IPS DF 6.9 (cell line): Measurements from ENCODE around the gene DIP2B.

Experiments
- DNase-seq: peaks from one replicate; pipeline ENCODE4 v3.0.0-alpha.2; 2013; ENCODE audit warnings: low read depth, low spot score
- H3K27ac ChIP-seq: one replicate; pipeline ENCODE4 v1.5.1; 2013; ENCODE audit warnings: low read length, control low read depth
- H3K27me3 ChIP-seq: 2 replicates; pipeline ENCODE4 v1.6.1; 2013; ENCODE audit warnings: mild to moderate bottlenecking, low read length; ENCODE audit not compliant: control insufficient read depth, insufficient read depth
- H3K36me3 ChIP-seq: 2 replicates; pipeline ENCODE4 v1.6.1; 2013; ENCODE audit warnings: low read length; ENCODE audit not compliant: control insufficient read depth, insufficient read depth
- H3K4me1 ChIP-seq: 2 replicates; pipeline ENCODE4 v1.6.1; 2013; ENCODE audit warnings: low read length; ENCODE audit not compliant: control insufficient read depth, insufficient read depth
- H3K4me3 ChIP-seq: 2 replicates; pipeline ENCODE4 v1.5.1; 2013; ENCODE audit warnings: mild to moderate bottlenecking, low read length
- H3K9me3 ChIP-seq: 2 replicates; pipeline ENCODE4 v1.6.1; 2013; ENCODE audit warnings: low read length, inconsistent platforms; ENCODE audit not compliant: control insufficient read depth, insufficient read depth
- WGBS: extraction: QIAGEN DNeasy Blood & Tissue Kit; methylation state at CpG from one replicate; pipeline ENCODE4 v1.1.7; 2013; ENCODE audit warnings: mixed read lengths, missing lambda C conversion rate; ENCODE audit not compliant: insufficient read length, insufficient coverage; 5-methylcytosine and 5-hydroxymethylcytosine counted together

DIP2B gene

DNA sequence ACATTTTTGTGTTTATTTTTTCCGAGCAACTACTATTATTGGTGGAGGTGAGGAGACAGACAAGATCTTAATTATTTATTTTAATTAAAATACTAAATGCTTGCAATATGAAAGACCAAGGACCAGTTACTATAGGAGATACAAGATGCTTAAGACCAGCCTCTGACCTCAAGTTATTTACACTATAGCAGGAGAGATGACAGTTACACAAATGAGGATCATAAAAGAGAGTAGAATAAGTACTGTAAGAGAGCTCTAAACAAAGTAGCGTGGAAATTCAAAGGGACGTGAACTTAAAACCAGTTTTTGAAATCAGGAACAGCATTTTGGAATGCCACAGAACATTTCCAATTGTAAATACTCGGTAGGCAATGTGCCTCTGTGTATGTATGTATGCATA is 131.1 kb downstream of the DIP2B start:
- Histone ChIP-seq H3K9me3 (no peaks in the 10 kb centered on the region), H3K27me3 (no peaks in the 10 kb centered on the region), H3K4me3 (no peak overlapping the region), H3K4me1 (no peaks in the 10 kb centered on the region), H3K36me3 (no peaks in the 10 kb centered on the region), H3K27ac (no peak overlapping the region)
- no peak for DNase-seq
- WGBS = no CpG with 5 or more reads among the region's 4 CpGs

DNA sequence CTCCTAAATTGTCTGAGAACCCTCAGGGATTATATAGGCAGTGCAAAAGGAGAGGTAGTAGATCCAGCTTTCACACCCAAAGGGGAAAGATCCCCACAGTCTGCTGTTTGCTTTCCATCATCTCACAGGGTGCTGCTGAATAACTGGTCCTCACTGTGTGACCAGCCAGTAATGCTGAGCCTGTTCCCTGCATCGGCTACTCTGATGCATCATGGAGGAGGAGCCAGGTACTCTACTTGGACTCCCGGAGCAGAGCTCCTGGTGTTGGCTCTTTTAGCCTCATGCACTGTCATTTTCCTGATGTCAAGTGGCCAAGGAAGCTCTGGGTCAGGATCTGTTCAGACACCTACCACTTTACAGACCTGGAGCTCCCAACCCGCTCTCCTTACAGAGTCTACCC is 131.7 kb downstream of the DIP2B start:
- H3K27me3 ChIP-seq = no peaks in the 10 kb centered on the region
- H3K4me1 ChIP-seq = 0 out of 2 replicates have a peak, but pooled peaks cover under 1% of the 10 kb centered on the region
- no peak for DNase-seq
- H3K9me3 ChIP-seq = no peaks in the 10 kb centered on the region
- WGBS = no CpG with 5 or more reads among the region's 3 CpGs
- no peaks in the 10 kb centered on the region for H3K36me3 ChIP-seq
- no peak overlapping the region for H3K27ac ChIP-seq
- H3K4me3 ChIP-seq = no peak overlapping the region

DNA sequence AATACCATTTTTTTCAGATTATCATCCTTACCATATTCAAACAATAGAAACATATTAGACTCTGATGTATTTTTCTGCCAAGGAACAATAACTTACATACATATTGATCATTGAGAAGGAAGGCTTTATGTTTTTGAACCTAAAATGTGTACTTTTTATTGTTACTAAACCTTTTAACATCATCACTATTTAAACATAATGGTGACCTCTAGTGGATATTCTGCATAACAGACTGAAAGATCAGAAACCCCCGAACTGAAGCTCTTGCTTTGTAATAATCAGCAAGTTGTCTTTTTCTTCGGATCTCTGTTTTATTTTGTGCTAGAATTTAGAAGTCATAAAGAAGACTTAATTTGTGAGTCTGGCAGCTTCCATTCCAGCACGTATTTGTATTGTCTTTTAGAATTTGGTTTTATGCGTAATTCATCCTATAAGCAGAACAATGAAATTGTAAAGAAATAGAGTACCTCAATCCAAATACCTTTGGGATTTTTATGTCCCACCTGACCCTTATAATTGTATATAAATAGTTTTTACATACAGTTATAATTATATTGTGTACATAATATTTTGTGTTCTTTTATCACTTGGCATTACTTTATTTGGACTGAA is 133.2 kb downstream of the DIP2B start:
- Histone ChIP-seq H3K4me3 (no peak overlapping the region), H3K9me3 (no peaks in the 10 kb centered on the region), H3K27me3 (no peaks in the 10 kb centered on the region), H3K4me1 (0 out of 2 replicates have a peak, but pooled peaks cover 1% of the 10 kb centered on the region), H3K36me3 (no peaks in the 10 kb centered on the region), H3K27ac (no peak overlapping the region)
- DNase-seq = no peak
- no CpG with 5 or more reads among the region's 4 CpGs for WGBS

DNA sequence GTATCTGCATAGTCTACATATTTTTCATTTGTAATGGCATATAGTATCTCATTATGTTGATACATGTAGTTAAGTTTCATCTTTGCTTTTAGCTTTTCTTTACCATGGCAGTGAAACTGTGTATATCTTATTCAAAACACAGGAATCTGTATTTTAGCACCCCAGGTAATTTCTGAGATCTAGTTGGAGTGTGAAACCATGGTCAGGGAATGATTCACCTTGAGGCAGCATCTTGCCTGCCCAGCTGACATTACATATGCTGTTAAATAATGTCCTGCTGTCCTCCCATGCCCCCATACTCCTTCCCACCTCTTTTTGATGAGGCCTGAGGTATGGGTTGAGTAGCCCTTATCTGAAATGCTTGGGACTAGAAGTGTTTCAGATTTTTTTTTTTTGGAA is 133.7 kb downstream of the DIP2B start:
- Histone ChIP-seq H3K36me3 (no peaks in the 10 kb centered on the region), H3K27ac (no peak overlapping the region), H3K4me1 (0 out of 2 replicates have a peak, but pooled peaks cover 1% of the 10 kb centered on the region), H3K27me3 (no peaks in the 10 kb centered on the region), H3K4me3 (no peak overlapping the region), H3K9me3 (no peaks in the 10 kb centered on the region)
- no peak for DNase-seq

DNA sequence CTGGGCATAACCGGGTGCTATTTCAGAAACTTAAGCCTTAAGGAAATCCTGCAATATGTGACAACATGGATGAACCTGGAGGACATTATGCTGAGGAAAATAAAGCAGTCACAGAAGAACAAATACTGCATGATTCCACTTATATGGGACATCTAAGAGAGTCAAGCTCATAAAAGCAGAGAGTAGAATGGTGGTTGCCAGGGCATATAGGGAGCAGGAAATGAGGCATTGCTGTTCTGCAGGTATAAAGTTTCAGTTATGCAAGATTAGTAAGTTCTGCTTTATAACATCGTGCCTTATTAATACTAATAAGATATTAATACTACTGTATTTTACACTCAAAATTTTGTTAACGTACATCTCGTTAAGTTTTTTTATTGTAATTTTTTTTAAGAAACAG is 134.9 kb downstream of the DIP2B start:
- Histone ChIP-seq H3K27me3 (no peaks in the 10 kb centered on the region), H3K4me3 (no peak overlapping the region), H3K4me1 (0 out of 2 replicates have a peak, but pooled peaks cover 1% of the 10 kb centered on the region), H3K27ac (no peak overlapping the region), H3K36me3 (no peaks in the 10 kb centered on the region), H3K9me3 (no peaks in the 10 kb centered on the region)
- no CpG with 5 or more reads among the region's 4 CpGs for WGBS
- DNase-seq = no peak

DNA sequence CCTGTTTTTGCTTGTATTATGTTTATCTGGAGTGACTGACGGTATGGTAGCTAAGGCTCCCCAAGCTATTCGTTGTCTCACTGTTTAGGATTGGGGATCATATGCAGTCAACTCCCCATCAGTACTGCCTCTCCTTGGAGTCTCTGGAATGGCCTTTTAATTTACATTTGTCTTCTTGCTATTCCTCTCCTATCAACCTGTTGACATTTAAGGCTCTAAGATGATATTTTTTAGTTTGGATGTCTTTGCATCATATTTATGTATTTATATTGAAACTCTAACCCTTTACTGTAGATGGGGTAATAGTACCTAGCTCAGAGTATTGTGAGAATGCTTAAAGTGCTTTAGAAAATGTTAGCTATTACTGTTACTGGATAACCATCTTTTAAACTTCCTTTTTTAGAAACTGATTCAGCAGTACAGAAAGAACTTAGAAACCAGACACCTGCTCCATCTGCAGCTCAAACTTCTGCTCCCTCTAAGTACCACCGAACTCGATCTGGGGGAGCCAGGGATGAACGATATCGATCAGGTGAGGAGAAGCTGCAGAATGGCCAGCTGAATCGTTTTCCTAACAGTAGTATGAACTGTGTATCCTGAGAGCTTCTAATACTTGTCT is 135.6 kb downstream of the DIP2B start:
- Histone ChIP-seq H3K4me1 (0 out of 2 replicates have a peak, but pooled peaks cover 1% of the 10 kb centered on the region), H3K4me3 (no peak overlapping the region), H3K36me3 (no peaks in the 10 kb centered on the region), H3K27me3 (no peaks in the 10 kb centered on the region), H3K27ac (no peak overlapping the region), H3K9me3 (no peaks in the 10 kb centered on the region)
- no peak for DNase-seq
- WGBS = no CpG with 5 or more reads among the region's 7 CpGs

DNA sequence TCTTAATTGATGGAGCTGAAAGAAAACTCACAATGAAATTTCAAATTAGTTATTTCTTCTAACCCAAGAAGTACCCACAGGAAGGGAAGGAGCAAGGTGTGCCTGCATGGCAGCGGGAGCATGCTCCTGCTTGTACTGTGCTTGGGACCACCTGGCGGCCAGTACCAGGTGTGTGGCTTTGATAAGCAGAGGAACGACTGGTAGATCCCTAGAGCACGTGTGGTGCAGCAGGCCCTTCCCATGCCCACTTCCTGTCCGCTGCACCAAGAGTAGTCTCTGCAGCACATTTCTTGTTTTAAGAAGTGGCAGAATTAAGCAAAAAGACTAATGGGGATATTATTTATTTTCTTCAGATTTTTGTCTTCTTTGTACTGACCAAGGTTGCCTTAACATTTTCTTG is 136.8 kb downstream of the DIP2B start:
- Histone ChIP-seq H3K36me3 (no peaks in the 10 kb centered on the region), H3K4me1 (0 out of 2 replicates have a peak, but pooled peaks cover 1% of the 10 kb centered on the region), H3K27me3 (no peaks in the 10 kb centered on the region), H3K9me3 (no peaks in the 10 kb centered on the region), H3K27ac (no peak overlapping the region), H3K4me3 (no peak overlapping the region)
- WGBS = no CpG with 5 or more reads among the region's 5 CpGs
- no peak for DNase-seq

DNA sequence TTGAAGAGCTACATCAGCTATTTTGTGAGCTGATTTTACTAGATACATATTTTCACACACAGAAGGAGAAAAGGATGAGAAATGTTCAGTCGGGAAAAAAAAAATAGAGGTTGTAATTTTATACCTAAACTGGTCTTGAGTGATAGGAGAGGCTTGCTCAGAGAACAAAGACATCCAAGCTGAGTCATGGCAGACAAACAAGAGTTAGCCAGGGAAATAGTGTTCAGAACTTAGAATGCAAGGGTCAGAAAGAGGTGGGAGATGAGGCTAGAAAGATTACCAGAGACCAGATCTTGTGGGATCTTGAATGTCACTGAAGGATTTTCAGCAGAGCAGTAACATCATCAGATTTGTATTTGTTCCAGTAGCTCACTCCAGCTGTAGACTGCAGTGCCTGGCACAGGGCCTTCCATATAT is 137.3 kb downstream of the DIP2B start:
- DNase-seq = no peak
- no peak overlapping the region for H3K27ac ChIP-seq
- no peaks in the 10 kb centered on the region for H3K27me3 ChIP-seq
- 0 out of 2 replicates have a peak, but pooled peaks cover 1% of the 10 kb centered on the region for H3K4me1 ChIP-seq
- H3K4me3 ChIP-seq = no peak overlapping the region
- WGBS = no CpG with 5 or more reads among the region's 1 CpG
- no peaks in the 10 kb centered on the region for H3K9me3 ChIP-seq
- H3K36me3 ChIP-seq = no peaks in the 10 kb centered on the region

DNA sequence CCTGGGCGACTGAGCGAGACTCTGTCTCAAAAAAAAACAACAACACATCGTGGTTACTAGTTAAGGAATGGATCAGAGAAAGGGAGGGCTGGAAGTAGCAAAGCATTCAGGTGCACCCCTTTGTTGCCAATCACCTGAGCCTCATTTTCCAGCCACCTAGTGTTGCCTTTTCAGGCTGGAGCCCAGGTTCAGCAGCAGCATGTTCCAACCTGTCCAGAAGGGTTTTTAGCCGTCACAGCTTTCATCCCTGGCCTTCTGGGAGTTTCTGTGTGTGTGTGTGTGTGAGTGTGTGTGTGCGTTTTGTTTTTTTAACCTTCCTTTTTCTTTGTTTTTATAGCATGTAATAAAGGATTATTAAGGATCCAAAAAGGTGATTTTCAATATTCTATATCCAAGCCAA is 138.0 kb downstream of the DIP2B start:
- Histone ChIP-seq H3K4me3 (no peak overlapping the region), H3K4me1 (0 out of 2 replicates have a peak, but pooled peaks cover 1% of the 10 kb centered on the region), H3K27ac (no peak overlapping the region), H3K9me3 (no peaks in the 10 kb centered on the region), H3K36me3 (no peaks in the 10 kb centered on the region), H3K27me3 (no peaks in the 10 kb centered on the region)
- WGBS = no CpG with 5 or more reads among the region's 5 CpGs
- DNase-seq = no peak

DNA sequence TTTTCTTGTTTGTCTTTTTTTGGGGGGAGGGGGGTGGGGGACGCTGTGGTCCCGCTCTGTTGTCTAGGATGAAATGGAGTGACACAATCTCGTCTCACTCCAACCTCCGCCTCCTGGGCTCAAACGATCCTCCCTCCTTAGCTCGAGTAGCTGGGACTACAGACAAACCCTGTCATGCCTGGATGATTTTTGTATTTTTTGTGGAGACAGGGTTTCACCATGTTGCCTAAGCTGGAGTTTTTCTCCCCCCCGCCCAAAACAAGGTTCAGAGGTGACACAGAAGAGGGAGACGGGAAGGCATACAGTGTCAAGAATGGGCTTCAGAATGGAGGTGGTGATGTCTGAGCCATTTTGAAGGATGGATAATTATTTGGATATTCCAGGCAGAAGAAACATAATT is 142.2 kb downstream of the DIP2B start:
- Histone ChIP-seq H3K27me3 (no peaks in the 10 kb centered on the region), H3K9me3 (no peaks in the 10 kb centered on the region), H3K4me1 (no peaks in the 10 kb centered on the region), H3K4me3 (no peak overlapping the region), H3K27ac (no peak overlapping the region), H3K36me3 (no peaks in the 10 kb centered on the region)
- no CpG with 5 or more reads among the region's 8 CpGs for WGBS
- no peak for DNase-seq

DNA sequence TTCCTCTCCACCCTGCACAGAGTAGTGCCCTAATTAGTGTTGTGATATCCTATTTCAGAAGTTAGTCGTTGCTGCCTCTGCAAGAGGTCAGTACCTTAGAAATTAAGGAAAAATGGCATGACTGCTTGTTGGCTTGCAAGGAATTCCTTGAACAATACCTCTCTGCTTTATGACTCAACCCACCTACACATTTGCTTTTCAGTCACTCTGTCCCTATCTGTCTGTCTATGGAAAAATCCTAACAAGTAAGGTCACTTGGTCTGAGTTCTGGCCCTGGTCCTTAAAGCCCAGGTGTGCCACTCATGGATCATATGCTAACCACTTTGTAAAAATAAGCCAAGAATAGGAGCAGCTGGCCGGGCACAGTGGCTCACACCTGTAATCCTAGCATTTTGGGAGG is 142.7 kb downstream of the DIP2B start:
- Histone ChIP-seq H3K4me1 (no peaks in the 10 kb centered on the region), H3K27ac (no peak overlapping the region), H3K27me3 (no peaks in the 10 kb centered on the region), H3K4me3 (no peak overlapping the region), H3K9me3 (no peaks in the 10 kb centered on the region), H3K36me3 (no peaks in the 10 kb centered on the region)
- no CpG with 5 or more reads among the region's 2 CpGs for WGBS
- no peak for DNase-seq
